ENCODE data around the gene RAB34.
"Not testable (repeated sequence)": the region's sequence is repeated elsewhere in the genome, so short reads cannot be mapped to it uniquely, and the experiment has no call there.

RAB34 gene

DNA sequence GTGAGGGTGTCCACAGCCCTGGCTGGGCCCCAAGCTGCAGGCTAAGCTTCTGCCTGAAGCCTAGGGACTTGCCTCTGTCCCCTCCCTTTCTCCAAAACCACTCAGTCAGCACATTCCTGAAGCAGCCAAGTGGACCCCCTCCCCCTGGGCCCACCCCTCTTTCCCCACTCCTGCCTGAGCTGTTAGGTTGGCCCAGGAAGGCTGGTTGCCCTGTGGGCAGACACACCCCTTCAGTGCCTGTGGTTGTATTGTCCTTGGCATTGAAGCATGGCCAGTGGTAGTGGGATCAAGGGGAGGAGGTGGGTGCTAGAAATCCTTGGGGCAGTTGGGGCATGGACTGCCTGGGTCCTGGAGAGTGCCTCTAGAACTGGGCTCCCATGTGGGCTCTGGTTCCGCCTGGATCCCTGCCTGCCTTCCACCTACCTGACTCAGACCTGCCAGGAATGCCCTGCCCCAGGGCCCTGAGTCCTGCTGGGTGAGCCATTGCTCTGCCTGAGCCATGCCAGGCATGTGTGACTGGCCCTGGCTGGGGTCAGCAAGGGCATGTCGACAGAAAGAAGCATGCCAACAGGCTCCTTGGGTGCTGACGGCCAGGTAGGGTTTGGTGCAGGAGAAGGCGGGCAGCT is 28.2 kb upstream of the RAB34 start:
- DNase-seq (ENCODE audit: low spot score), result no peak

DNA sequence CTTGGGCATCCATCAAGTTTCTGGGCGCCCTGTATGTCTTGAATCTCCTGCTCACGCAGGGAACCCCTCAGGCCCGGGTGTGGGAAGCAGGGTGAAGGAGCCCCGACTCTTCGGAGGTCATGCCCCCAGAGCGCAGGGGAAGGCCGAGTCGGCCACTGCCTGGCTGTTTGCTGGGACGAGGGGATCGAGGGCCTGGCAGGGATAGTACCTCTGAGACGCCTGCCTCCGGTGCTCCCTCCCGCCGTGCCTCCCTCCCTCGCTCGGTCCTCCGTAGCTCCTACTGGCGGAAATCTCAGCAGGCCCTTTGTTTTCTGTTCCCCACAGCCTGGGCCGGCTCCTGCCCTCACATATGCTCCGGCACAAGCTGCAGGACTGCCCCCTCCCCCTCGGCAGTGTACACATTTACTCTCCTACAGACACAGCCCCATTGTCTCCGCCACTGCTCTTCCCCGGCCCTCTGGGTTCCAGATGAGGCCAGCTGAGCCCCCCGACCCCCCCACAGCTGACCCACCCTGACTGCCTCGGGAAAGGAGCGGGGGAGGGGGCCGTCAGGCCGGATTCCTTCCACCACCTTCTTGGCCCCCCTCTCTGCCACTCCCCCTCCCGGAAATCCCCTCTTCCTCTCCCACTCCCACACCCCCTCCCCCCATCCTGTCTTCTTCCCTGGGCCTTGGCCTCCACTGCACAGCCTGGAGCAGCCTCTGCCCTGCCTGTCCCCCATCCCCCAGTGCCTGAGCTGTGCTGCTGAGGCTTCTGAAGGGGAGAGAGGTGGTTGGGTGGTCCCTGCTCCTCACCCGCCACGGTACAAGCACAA is 27.5 kb upstream of the RAB34 start:
- peak; percentile 58 for DNase-seq (ENCODE audit: low spot score)

- no peak for DNase-seq (ENCODE audit: low spot score)
Observed at GRCh38 chr17:28744104-28744971, 26.7 kb upstream of the RAB34 start.

DNA sequence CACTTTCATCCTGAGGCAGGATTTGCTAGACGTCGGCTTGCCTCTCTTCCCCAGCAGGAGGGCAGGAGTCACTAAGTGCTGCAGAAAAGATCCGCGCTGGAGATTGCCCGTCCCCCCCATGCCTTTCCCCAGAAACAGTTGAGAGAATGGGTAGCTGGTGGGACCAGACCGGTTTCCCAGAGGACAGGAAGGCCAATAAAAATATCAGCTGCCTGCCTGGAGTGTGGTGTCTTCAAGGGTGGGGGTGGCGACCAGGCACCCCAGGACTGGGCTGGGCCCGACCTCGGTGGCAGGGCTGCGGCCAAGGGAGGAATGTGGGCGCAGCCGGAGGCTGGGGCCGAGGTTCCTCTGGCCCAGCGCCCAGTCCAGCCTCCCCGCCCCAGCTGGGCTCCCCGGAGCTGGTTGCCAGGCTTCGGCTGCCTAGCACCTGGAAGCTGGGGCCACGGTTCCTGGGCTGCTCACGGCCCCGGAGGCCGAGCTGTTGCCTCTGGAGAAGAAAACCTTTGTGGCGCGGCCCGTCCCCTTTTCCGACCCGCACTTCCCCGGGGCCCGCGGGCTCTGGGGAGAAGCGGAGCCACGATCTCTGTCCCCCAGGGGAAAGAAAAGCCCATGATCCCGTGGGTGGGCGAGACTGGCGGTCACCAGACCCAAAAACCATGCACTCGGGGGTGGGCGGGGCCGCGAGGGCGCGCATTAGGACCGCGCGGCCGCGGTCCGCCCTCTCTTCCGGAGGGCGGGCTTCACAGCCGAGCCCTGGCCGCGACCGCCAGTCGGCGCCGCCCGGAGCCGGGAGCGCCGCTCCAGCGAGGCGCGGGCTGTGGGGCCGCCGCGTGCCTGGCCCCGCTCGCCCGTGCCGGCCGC is 25.8 kb upstream of the RAB34 start, which contains the start of gene TRAF4:
TRAF4 (plus strand) TSS at position 769 of the 861 bp plus-strand sequence. CDS start 102 bp downstream, outside the sequence.
- DNase-seq (ENCODE audit: low spot score), result peak; percentile 79

DNA sequence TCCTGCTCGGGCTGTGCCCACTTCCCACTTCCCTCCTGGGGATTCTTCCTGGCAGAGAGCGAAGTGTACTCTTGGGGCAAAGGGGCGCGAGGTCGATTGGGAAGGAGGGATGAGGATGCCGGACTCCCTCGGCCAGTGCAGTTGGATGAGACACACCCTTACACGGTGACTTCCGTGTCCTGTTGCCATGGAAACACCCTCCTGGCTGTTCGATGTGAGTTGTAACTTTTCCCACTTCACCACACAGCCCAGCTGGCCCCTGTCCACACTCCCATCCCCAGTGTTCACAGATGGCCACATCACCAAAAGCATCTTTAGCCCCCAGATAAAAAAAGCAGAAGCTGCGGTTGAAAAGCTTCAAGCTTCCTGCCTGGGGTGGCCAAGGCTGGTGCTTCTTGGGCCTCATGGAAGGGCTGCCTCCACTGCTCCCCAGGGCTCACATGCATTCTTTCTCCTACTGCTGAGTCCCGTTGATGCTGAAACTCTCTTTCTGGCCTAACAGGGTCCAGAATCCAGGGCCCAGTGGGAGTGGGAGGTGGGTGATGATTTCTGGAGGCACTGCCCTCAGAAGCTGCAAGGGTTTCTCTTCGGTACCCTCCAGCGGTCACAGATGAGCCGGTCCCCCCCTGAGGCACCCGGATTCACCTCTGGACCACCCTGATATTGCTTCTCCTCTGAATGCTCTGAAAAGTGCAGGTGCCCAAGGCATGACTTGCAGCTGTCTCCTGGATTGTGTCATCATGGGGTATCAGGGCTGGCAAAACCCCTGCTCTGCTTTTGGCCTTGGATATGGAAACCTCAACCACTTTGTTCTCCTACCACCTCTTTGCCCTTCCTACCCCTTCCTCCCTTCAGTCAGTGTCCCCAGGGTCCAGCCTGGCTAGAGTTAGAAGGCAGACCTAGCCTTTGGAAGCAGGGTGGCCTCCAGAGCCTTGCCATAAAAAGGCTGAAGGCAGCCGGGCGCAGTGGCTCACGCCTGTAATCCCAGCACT is 24.0 kb upstream of the RAB34 start:
- no peak for DNase-seq (ENCODE audit: low spot score)

DNA sequence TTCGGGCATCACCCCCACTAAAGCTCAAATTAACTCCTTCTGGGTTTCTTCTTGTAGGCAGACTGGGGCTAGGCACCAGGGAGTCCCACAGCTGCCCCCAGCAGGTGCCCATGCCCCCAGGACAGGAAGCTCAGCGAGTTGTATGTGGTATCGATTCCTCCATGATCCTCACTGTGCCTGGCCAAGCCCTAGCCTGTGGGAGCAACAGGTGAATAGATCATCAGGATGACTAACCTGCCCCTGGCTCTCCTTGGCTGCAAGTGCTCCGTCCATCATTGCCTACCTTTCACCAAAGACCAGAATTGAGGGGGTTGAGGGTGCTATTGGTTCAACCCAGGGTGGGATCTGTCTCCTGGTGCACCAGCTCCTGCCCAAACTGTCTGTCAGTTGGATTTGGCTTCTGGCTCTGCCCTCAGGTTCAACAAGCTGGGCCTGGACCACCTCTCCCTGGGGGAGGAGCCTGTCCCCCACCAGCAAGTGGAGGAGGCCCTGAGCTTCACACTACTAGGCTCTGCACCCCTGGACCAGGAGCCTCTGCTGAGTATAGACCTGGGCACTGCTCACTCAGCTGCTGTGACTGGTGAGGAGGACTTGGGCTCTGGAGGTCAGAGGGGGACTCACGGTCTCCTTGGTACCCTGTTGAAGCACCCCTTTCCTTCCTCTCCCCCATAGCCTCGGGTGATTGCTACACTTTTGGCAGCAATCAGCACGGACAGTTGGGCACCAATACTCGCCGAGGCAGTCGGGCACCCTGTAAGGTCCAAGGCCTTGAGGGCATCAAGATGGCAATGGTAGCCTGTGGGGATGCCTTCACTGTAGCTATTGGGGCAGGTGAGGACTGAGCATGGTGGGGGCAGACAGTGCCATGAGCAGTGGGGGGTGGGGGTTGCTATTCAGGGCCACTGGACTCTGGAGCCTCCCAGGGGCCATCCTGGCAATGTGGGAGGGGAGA is 23.0 kb upstream of the RAB34 start:
- no peak for DNase-seq (ENCODE audit: low spot score)

DNA sequence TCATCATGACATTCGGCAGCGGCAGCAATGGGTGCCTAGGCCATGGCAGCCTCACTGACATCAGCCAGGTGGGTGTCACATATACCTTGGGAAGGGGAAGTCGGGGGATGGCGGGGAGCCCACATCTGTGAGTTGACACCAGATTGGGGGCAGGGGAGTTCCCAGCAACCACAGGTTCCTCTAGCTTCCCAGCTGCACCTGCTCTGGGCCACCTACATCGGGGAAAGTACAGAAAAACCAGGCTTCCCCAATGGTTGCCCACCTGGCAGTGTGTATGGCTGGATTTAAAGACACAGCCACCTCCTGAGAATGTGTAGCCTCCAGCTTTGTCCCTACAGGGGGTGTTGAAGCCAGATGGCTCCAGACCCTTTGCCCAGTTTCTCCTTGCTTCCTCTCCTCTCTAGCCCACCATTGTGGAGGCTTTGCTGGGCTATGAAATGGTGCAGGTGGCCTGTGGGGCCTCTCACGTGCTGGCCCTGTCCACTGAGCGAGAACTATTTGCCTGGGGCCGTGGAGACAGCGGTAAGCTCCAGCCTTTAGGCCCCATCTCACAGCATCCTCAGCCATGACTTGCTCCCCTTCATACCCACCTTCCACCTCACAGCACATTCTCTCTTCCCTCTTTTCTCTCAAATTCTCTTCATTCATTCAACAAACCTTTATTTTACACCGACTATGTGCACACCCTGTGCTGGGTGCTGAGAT is 21.2 kb upstream of the RAB34 start:
- no peak for DNase-seq (ENCODE audit: low spot score)

- DNase-seq (ENCODE audit: low spot score), result no peak
Observed at GRCh38 chr17:28737770-28738679, 20.4 kb upstream of the RAB34 start.

DNA sequence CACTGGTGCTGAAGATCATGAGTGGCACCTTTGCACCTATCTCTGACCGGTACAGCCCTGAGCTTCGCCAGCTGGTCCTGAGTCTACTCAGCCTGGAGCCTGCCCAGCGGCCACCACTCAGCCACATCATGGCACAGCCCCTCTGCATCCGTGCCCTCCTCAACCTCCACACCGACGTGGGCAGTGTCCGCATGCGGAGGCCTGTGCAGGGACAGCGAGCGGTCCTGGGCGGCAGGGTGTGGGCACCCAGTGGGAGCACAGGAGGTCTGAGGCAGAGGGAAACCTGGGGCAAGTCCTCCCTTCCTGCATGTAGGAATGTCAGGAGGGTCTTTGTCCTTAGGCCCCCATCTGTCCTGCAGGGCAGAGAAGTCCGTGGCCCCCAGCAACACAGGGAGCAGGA is 19.6 kb upstream of the RAB34 start:
- DNase-seq (ENCODE audit: low spot score), result no peak

DNA sequence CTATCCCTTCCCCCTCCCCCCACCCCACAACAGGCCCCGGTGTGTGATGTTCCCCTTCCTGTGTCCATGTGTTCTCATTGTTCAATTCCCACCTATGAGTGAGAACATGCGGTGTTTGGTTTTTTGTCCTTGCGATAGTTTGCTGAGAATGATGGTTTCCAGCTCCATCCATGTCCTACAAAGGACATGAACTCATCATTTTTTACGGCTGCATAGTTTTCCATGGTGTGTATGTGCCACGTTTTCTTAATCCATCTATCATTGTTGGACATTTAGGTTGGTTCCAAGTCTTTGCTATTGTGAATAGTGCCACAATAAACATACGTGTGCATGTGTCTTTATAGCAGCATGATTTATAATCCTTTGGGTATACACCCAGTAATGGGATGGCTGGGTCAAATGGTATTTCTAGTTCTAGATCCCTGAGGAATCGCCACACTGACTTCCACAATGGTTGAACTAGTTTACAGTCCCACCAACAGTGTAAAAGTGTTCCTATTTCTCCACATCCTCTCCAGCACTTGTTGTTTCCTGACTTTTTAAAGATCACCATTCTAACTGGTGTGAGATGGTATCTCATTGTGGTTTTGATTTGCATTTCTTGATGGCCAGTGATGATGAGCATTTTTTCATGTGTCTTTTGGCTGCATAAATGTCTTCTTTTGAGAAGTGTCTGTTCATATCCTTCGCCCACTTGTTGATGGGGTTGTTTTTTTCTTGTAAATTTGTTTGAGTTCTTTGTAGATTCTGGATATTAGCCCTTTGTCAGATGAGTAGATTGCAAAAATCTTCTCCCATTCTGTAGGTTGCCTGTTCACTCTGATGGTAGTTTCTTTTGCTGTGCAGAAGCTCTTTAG is 18.5 kb upstream of the RAB34 start:
- DNase-seq (ENCODE audit: low spot score), result not testable (repeated sequence)

DNA sequence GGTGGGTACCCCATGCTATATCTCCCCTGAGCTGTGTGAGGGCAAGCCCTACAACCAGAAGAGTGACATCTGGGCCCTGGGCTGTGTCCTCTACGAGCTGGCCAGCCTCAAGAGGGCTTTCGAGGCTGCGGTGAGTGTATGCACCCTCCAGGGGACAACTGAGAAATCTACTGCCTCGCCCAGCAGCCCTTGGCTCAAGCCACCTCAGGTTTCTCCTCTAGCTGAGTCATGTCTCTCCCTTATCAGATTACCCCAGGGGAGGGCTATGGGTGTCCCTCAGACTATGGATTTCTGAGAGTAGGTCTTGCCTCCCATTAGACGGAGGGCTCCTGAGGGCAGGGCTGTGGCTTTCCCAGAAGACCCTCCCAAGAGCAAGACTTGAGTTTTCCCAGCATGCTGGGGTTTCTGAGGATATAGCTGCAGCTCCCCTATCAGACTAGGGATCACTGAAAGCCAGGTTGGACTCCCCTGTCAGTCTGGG is 17.6 kb upstream of the RAB34 start:
- no peak for DNase-seq (ENCODE audit: low spot score)

DNA sequence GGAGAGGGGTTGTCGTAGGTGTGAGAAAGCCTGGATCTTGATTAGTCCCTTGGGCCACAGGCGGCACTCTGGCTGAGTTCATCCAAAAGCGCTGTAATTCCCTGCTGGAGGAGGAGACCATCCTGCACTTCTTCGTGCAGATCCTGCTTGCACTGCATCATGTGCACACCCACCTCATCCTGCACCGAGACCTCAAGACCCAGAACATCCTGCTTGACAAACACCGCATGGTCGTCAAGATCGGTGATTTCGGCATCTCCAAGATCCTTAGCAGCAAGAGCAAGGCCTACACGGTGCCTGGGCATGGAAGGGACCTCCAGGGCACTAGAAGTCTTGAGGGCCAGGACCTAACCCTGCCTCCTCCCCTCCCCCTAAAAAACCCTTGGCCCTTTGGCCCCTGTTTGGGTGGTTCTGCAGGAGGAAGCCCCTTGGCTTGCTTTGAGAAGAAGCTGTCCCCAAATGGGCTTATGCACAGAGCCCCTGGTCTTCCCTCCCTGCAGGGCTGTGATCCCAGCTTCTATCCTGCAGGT is 17.1 kb upstream of the RAB34 start:
- no peak for DNase-seq (ENCODE audit: low spot score)

GRCh38 chr17:28733346-28733745 is 15.7 kb upstream of the RAB34 start:
- peak; percentile 63 for DNase-seq (ENCODE audit: low spot score)

DNA sequence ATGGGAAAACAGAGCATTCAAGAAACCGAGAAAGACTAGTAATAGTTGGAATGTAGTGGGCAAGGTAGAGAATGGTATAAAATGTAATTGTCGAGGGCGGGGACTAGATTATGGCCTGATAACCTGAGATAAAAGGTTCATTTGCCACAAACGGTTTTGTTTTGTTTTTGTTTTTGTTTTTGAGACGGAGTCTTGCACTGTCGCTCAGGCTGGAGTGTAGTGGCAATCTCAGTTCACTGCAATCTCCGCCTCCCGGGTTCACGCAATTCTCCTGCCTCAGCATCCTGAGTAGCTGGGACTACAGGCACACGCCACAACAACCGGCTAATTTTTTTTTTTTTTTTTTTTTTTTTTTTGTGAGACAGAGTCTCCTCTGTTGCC is 12.3 kb upstream of the RAB34 start:
- no peak for DNase-seq (ENCODE audit: low spot score)

DNA sequence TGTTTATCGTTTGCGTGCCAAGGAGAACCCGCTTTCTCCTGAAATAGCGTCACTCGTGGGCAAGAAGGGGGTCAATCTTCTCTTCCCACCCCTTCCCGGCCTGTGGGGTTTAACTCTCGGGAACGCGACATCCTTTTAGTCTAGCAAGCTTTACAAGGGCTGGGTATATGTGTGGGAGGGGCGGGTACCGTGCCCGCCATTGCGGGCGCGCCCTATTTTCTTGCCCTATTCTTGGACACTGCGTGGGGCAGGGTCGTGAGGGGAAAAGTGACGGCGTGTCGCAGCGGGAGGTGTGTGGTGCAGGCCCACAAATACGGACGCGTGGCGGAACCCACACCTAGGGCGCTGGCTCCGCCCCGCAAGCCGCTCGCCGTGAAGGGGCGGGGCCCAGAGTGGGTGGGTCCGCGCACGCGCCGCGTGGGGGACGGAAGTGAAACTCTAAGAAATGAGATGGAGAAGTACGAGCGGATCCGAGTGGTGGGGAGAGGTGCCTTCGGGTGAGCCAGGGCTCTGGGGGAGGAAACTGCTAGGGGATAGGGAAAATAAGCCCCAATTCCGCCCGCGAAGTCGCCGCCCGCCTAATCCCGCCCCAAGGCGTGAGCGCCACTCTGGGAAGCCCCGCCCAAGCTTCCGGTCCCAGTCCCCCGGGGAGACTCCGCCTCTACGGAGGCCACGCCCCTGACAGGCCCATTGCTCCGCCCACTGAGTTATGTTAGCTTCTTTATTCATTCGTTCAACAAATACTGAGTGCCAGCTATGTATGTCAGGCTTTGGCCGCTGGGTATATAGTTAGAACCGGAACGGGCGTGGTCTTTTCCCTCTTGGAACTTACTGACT is 10.9 kb upstream of the RAB34 start, which contains the start of gene NEK8:
NEK8 (plus strand) TSS at position 425 of the 837 bp plus-strand sequence; CDS start at position 451, 26 bp downstream.
- peak; percentile 97 for DNase-seq (ENCODE audit: low spot score)
